ENCODE measurements around the gene KCNJ10. TPM values are rescaled to one million over a fixed set of nuclear protein-coding genes. Genes with fewer than 3 reads are reported as not detected.
A peak's percentile ranks its signal among the peaks of the same experiment; 100 is the strongest.

KCNJ10 gene
- total and polyA plus RNA-seq, 8 donors = 0.19 to 1.1 (median 0.78) TPM; not detected in 5

DNA sequence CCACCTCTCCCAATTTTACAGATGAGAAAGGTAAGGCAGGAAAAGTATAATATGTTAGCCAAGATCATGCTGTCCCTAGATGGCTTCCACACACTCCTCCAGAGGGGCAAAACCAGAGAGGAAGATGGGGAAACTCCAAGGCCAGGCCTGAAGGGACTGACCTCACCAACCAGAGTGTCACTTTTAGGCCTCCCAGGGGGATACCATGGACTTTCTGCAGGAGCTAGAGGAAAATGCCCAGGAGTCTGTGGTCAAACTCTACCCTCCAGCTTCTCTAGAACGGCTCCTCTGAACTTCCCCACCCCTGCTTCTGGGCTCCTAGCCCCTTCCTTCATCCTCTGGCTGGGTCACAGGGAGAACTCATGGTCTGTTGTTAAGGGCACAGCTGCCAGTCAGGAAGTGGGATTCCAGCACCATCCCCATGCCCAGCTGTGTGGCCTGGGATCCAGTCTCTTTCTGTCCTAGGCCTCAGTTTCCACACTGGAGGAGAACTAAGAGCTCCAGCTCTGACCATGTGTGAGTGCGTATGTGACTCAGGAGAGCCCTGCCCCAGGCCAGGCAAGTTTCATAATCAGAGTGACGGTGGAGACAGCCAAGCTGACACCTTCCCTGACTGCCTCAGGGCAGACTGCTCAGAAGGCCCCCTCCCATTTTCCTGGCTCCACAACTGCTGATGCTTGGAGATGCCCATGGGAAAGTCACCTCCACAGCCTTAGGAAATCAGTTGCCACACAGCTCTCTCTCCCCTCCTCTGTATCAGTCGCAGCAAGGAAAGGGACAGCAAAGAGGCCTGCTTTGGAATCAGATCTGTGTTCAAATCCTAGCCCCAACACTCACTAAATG lies 26.5 kb upstream of the KCNJ10 start:
- H3K9me3 ChIP-seq = no peaks in the 10 kb centered on the region
- 71 to 80% (median 73%) methylated on average over 3 to 4 of the region's 4 CpGs for WGBS, 5 donors
- H3K4me1 ChIP-seq = peaks cover 23 to 66% (median 52%) of the 10 kb centered on the region in 4 donors
- DNase-seq = no peak
- peak overlapping the region in 3 of 5 donors; percentile 16 to 97 (median 93) for H3K27ac ChIP-seq
- TF ChIP-seq, protein P1, sequence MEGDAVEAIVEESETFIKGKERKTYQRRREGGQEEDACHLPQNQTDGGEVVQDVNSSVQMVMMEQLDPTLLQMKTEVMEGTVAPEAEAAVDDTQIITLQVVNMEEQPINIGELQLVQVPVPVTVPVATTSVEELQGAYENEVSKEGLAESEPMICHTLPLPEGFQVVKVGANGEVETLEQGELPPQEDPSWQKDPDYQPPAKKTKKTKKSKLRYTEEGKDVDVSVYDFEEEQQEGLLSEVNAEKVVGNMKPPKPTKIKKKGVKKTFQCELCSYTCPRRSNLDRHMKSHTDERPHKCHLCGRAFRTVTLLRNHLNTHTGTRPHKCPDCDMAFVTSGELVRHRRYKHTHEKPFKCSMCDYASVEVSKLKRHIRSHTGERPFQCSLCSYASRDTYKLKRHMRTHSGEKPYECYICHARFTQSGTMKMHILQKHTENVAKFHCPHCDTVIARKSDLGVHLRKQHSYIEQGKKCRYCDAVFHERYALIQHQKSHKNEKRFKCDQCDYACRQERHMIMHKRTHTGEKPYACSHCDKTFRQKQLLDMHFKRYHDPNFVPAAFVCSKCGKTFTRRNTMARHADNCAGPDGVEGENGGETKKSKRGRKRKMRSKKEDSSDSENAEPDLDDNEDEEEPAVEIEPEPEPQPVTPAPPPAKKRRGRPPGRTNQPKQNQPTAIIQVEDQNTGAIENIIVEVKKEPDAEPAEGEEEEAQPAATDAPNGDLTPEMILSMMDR (IDR thresholded peaks at IDR 0.05) = no peak
- TF ChIP-seq EP300 (IDR thresholded peaks at IDR 0.05) = no peak
- no peak for TF ChIP-seq POLR2AphosphoS5 (IDR thresholded peaks at IDR 0.05)
- no peak for TF ChIP-seq POLR2A (IDR thresholded peaks at IDR 0.05)
- no peaks in the 10 kb centered on the region for H3K27me3 ChIP-seq
- intact Hi-C loops (cut with DNase I; ENCODE audit: low total_unique reads) = no loop called here
- H3K36me3 ChIP-seq = peaks cover 9 to 38% (median 37%) of the 10 kb centered on the region in 4 donors
- peak overlapping the region in 1 of 4 donors; percentile 77 for H3K4me3 ChIP-seq

- Histone ChIP-seq H3K27ac (peak overlapping the region in 2 of 5 donors; percentile 4 to 97), H3K36me3 (peaks cover 16 to 48% (median 47%) of the 10 kb centered on the region in 4 donors), H3K9me3 (no peaks in the 10 kb centered on the region), H3K4me1 (peaks cover 18 to 56% (median 44%) of the 10 kb centered on the region in 4 donors), H3K4me3 (no peak overlapping the region), H3K27me3 (no peaks in the 10 kb centered on the region)
- 74 to 93% (median 83%) methylated on average over 2 to 4 of the region's 4 CpGs for WGBS, 5 donors
- TF ChIP-seq, protein P1 (IDR thresholded peaks at IDR 0.05) = no peak
- TF ChIP-seq POLR2AphosphoS5 (IDR thresholded peaks at IDR 0.05) = no peak
- no peak for TF ChIP-seq POLR2A (IDR thresholded peaks at IDR 0.05)
- no peak for TF ChIP-seq EP300 (IDR thresholded peaks at IDR 0.05)
- no peak for DNase-seq
- intact Hi-C loops (cut with DNase I; ENCODE audit: low total_unique reads) = no loop called here
Measured at GRCh38 chr1:160095382-160096105, 25.6 kb upstream of the KCNJ10 start.

GRCh38 chr1:160094806-160095205 lies 24.8 kb upstream of the KCNJ10 start:
- peaks cover 18 to 55% (median 54%) of the 10 kb centered on the region in 4 donors for H3K36me3 ChIP-seq
- H3K4me1 ChIP-seq = peaks cover 18 to 54% (median 41%) of the 10 kb centered on the region in 4 donors
- no peak overlapping the region for H3K27ac ChIP-seq
- 91 to 95% (median 92%) methylated on average over 10 to 14 of the region's 14 CpGs for WGBS, 5 donors
- no peak for TF ChIP-seq POLR2AphosphoS5 (IDR thresholded peaks at IDR 0.05)
- no peak for TF ChIP-seq POLR2A (IDR thresholded peaks at IDR 0.05)
- TF ChIP-seq, protein P1 (IDR thresholded peaks at IDR 0.05) = no peak
- intact Hi-C loops (cut with DNase I; ENCODE audit: low total_unique reads) = no loop called here
- H3K4me3 ChIP-seq = no peak overlapping the region
- H3K27me3 ChIP-seq = no peaks in the 10 kb centered on the region
- no peak for DNase-seq
- H3K9me3 ChIP-seq = no peaks in the 10 kb centered on the region

GRCh38 chr1:160094291-160094625 lies 24.3 kb upstream of the KCNJ10 start:
- no peaks in the 10 kb centered on the region for H3K27me3 ChIP-seq
- H3K4me3 ChIP-seq = no peak overlapping the region
- no peak for DNase-seq
- H3K27ac ChIP-seq = no peak overlapping the region
- peaks cover 18 to 61% (median 60%) of the 10 kb centered on the region in 4 donors for H3K36me3 ChIP-seq
- TF ChIP-seq EP300 (IDR thresholded peaks at IDR 0.05) = no peak
- TF ChIP-seq POLR2A (IDR thresholded peaks at IDR 0.05) = no peak
- TF ChIP-seq, protein P1 (IDR thresholded peaks at IDR 0.05) = no peak
- TF ChIP-seq POLR2AphosphoS5 (IDR thresholded peaks at IDR 0.05) = no peak
- H3K9me3 ChIP-seq = no peaks in the 10 kb centered on the region
- intact Hi-C loops (cut with DNase I; ENCODE audit: low total_unique reads) = no loop called here
- peaks cover 18 to 49% (median 36%) of the 10 kb centered on the region in 4 donors for H3K4me1 ChIP-seq
- WGBS, 5 donors = 62 to 72% (median 65%) methylated on average over 4 of the region's 4 CpGs
